Neuronal stem cell (in vitro differentiated cells): Measurements from ENCODE around the gene PSMC5.

Experiments used
- DNase-seq: peaks from one replicate; pipeline ENCODE4 v3.0.0-alpha.2; 2013; ENCODE audit warnings: low spot score
- H2AFZ ChIP-seq: one replicate; pipeline ENCODE4 v1.6.1; 2013; ENCODE audit warnings: mild to moderate bottlenecking, low read length, inconsistent platforms
- H2AK5ac ChIP-seq: 2 replicates; pipeline ENCODE4 v1.6.1; 2013; ENCODE audit warnings: low read depth, mild to moderate bottlenecking, inconsistent platforms, low read length, moderate library complexity, mixed read lengths
- H2BK120ac ChIP-seq: 2 replicates; pipeline ENCODE4 v1.6.1; 2013; ENCODE audit warnings: low read depth, mild to moderate bottlenecking, inconsistent platforms, low read length, moderate library complexity, mixed read lengths
- H2BK12ac ChIP-seq: one replicate; pipeline ENCODE4 v1.6.1; 2013; ENCODE audit warnings: low read length, inconsistent platforms
- H2BK15ac ChIP-seq: 2 replicates; pipeline ENCODE4 v1.6.1; 2013; ENCODE audit warnings: mild to moderate bottlenecking, low read length, inconsistent platforms, mixed read lengths
- H2BK5ac ChIP-seq: one replicate; pipeline ENCODE4 v1.6.1; 2013; ENCODE audit warnings: inconsistent platforms, mild to moderate bottlenecking, low read length, moderate library complexity
- H3K14ac ChIP-seq: one replicate; pipeline ENCODE4 v1.6.1; 2013; ENCODE audit warnings: low read length, inconsistent platforms
- H3K18ac ChIP-seq: 2 replicates; pipeline ENCODE4 v1.6.1; 2013; ENCODE audit warnings: low read length, inconsistent platforms
- H3K23ac ChIP-seq: 2 replicates; pipeline ENCODE4 v1.6.1; 2013; ENCODE audit warnings: low read depth, mild to moderate bottlenecking, mixed read lengths, low read length, inconsistent platforms; ENCODE audit not compliant: poor library complexity
- H3K27ac ChIP-seq: replicated peaks from 3 replicates; pipeline ENCODE4 v1.5.1; 2013; ENCODE audit warnings: low read length, inconsistent platforms
- H3K27me3 ChIP-seq, 3 experiments: 2 replicates each; pipeline ENCODE4 v1.6.1; 2013; ENCODE audit warnings: low read length in 3 of 3, mild to moderate bottlenecking in 2 of 3, inconsistent platforms in 1 of 3, low read depth in 1 of 3, mixed read lengths in 1 of 3, moderate library complexity in 1 of 3; ENCODE audit not compliant: control insufficient read depth in 3 of 3, insufficient read depth in 3 of 3
- H3K36me3 ChIP-seq, 2 donors: replicated peaks in 1 of 2; 2 replicates each; pipeline ENCODE4 v1.6.1; 2013; ENCODE audit warnings: low read length in 2 of 2; ENCODE audit not compliant: control insufficient read depth in 2 of 2, insufficient read depth in 2 of 2
- H3K4ac ChIP-seq: 2 replicates; pipeline ENCODE4 v1.6.1; 2013; ENCODE audit warnings: inconsistent platforms, mild to moderate bottlenecking, low read length, moderate library complexity
- H3K4me1 ChIP-seq, 2 donors: 1 replicate in 1 of 2; 2 replicates in 1 of 2; pipeline ENCODE4 v1.6.1; 2013; ENCODE audit warnings: low read length in 2 of 2, low read depth in 1 of 2; ENCODE audit not compliant: control insufficient read depth in 2 of 2, insufficient read depth in 1 of 2
- H3K4me2 ChIP-seq: one replicate; pipeline ENCODE4 v1.6.1; 2013; ENCODE audit warnings: mild to moderate bottlenecking, low read length, inconsistent platforms; ENCODE audit not compliant: insufficient read depth, poor library complexity, severe bottlenecking
- H3K4me3 ChIP-seq, 2 donors: 2 replicates each; pipeline ENCODE4 v1.5.1; 2013; ENCODE audit warnings: low read length in 2 of 2, mild to moderate bottlenecking in 2 of 2, inconsistent platforms in 1 of 2, moderate library complexity in 1 of 2
- H3K79me1 ChIP-seq: one replicate; pipeline ENCODE4 v1.6.1; 2013; ENCODE audit warnings: low read depth, mild to moderate bottlenecking, inconsistent platforms, low read length, moderate library complexity
- H3K9ac ChIP-seq: one replicate; pipeline ENCODE4 v1.6.1; 2013; ENCODE audit warnings: mild to moderate bottlenecking, low read depth, low read length, inconsistent platforms; ENCODE audit not compliant: poor library complexity
- H3K9me3 ChIP-seq, 2 donors: replicated peaks in 1 of 2; 2 replicates each; pipeline versions ENCODE3 to v1.6.1; 2013; ENCODE audit warnings: low read length in 2 of 2, mild to moderate bottlenecking in 2 of 2, inconsistent platforms in 1 of 2, low read depth in 1 of 2, mixed read lengths in 1 of 2, moderate library complexity in 1 of 2; ENCODE audit not compliant: control insufficient read depth in 2 of 2, insufficient read depth in 1 of 2
- H4K8ac ChIP-seq: one replicate; pipeline ENCODE4 v1.6.1; 2013; ENCODE audit warnings: low read depth, mild to moderate bottlenecking, inconsistent platforms, low read length, moderate library complexity
- H4K91ac ChIP-seq: one replicate; pipeline ENCODE4 v1.6.1; 2013; ENCODE audit warnings: low read length, low read depth, mild to moderate bottlenecking, inconsistent platforms; ENCODE audit not compliant: poor library complexity
- WGBS, 2 donors: extraction: QIAGEN DNeasy Blood & Tissue Kit; methylation state at CpG; one replicate each; pipeline ENCODE4 v1.1.7; 2013; ENCODE audit warnings: missing lambda C conversion rate in 2 of 2, mixed read lengths in 1 of 2; ENCODE audit not compliant: insufficient read length in 2 of 2, insufficient replicate concordance in 1 of 2; ENCODE audit errors: extremely low coverage in 2 of 2; 5-methylcytosine and 5-hydroxymethylcytosine counted together

PSMC5 gene

DNA sequence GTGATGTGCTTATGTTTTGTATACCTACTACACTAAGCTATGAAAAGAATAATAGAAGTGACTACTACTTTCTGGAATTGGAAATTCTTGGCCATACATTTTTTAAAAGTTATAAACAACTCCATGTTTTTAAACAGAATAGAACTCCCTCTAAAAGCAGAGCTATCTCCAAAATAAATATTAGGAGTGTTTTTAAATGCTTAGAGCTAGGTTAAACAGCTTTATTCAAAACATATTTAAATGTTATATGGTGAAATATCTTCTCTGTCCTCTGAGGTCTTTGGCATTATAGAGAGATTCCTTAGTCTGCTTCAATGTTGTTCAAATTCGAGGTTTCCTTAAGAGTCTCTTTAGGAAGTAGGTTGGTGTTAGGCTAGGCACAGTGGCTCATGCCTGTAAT is 22.9 kb upstream of the PSMC5 start:
- Histone ChIP-seq H3K4me2 (no peak overlapping the region), H4K8ac (no peak overlapping the region), H3K4ac (no peak overlapping the region), H3K9me3 (no peaks in the 10 kb centered on the region), H3K9ac (no peak overlapping the region), H2BK12ac (no peak overlapping the region), H3K14ac (no peak overlapping the region), H3K79me1 (no peaks in the 10 kb centered on the region), H4K91ac (no peak overlapping the region), H3K4me1 (no peaks in the 10 kb centered on the region), H3K27me3 (no peaks in the 10 kb centered on the region), H3K23ac (no peak overlapping the region), H2BK120ac (no peak overlapping the region), H3K4me3 (no peak overlapping the region), H2BK5ac (no peak overlapping the region), H3K36me3 (peaks cover 32 to 100% of the 10 kb centered on the region in 2 donors), H2AFZ (no peak overlapping the region), H3K27ac (no peak overlapping the region), H2AK5ac (no peak overlapping the region), H3K18ac (no peak overlapping the region), H2BK15ac (no peak overlapping the region)
- no peak for DNase-seq
- no CpG with 5 or more reads among the region's 1 CpG for WGBS, 2 donors

DNA sequence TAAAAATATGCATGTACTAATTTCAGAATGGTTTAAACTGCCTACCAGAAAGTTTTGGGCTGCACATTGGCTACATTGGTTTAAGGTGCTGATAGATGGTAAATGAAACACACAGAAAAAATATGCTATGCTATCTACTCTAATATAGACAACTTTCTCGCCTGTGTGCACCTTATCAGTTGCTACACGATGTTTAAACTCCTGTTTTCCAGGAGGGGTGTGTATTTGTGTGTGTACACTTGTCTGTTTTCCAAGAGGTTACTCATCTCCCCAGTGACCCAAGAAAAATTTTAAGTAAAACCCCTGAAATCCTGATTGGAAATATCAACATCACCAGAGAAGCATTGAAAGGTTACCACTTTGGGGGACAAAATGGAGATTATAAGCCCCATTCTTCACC is 21.6 kb upstream of the PSMC5 start:
- WGBS, 2 donors: no CpG with 5 or more reads among the region's 2 CpGs
- Histone ChIP-seq H2AFZ (no peak overlapping the region), H2AK5ac (no peak overlapping the region)

DNA sequence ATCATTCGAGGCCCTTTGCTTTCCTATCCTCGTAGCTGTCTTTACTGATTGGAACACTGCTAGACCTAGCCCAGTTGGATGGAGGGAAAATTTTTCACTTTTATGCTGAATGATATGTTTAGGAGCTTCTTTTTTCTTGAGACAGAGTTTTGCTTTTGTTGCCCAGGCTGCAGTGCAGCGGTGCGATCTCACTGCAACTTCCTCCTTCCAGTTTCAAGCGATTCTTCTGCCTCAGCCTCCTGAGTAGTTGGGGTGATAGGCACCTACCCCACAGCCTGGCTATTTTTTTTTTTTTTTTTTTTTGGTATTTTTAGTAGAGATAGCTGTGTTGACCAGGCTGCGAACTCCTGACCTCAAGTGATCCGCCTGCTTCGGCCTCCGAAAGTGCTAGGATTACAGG is 17.3 kb upstream of the PSMC5 start:
- Histone ChIP-seq H2BK5ac (no peak overlapping the region), H3K14ac (no peak overlapping the region), H2AK5ac (no peak overlapping the region), H2BK120ac (no peak overlapping the region), H3K4ac (no peak overlapping the region), H3K4me2 (no peak overlapping the region), H3K79me1 (no peaks in the 10 kb centered on the region), H4K91ac (no peak overlapping the region), H3K36me3 (peaks cover 49 to 100% of the 10 kb centered on the region in 2 donors), H4K8ac (no peak overlapping the region), H3K27me3 (no peaks in the 10 kb centered on the region), H3K23ac (no peak overlapping the region), H3K9me3 (no peaks in the 10 kb centered on the region), H3K4me3 (no peak overlapping the region), H3K27ac (no peak overlapping the region), H2BK12ac (no peak overlapping the region), H3K4me1 (no peaks in the 10 kb centered on the region), H2AFZ (no peak overlapping the region), H3K9ac (no peak overlapping the region), H3K18ac (no peak overlapping the region), H2BK15ac (no peak overlapping the region)
- WGBS, 2 donors: no CpG with 5 or more reads among the region's 9 CpGs
- no peak for DNase-seq

More for the DNA sequence above, 21.6 kb upstream of the PSMC5 start:
- Histone ChIP-seq H3K9me3 (no peaks in the 10 kb centered on the region), H3K23ac (no peak overlapping the region), H3K18ac (no peak overlapping the region), H4K8ac (no peak overlapping the region), H3K27ac (no peak overlapping the region), H2BK15ac (no peak overlapping the region), H3K4me1 (no peaks in the 10 kb centered on the region), H3K79me1 (no peaks in the 10 kb centered on the region), H2BK12ac (no peak overlapping the region), H2BK120ac (no peak overlapping the region), H3K36me3 (peaks cover 29 to 100% of the 10 kb centered on the region in 2 donors), H4K91ac (no peak overlapping the region), H3K4me3 (no peak overlapping the region), H3K9ac (no peak overlapping the region), H3K14ac (no peak overlapping the region), H3K4ac (no peak overlapping the region), H2BK5ac (no peak overlapping the region), H3K4me2 (no peak overlapping the region), H3K27me3 (no peaks in the 10 kb centered on the region)
- no peak for DNase-seq

DNA sequence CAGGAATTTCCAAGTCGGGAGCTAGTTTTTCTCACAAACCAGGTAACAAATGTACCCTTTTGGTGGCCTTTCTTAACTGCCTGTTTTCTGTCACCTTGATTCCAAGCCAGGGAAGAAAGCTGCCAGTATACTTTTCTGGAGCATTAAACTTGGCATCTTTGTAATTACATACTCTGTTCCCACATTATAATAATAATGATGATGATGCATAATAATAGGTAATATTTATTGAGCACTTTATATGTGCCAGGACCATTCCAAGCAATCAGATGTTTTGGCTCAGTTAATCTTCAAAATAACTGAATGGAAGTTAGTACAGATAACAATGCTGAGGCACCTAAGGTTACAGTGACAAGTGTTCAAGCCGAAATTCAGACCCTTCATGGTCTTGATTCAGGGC is 11.1 kb upstream of the PSMC5 start:
- H2BK12ac ChIP-seq: no peak overlapping the region
- H4K8ac ChIP-seq: no peak overlapping the region
- H3K4me3 ChIP-seq: no peak overlapping the region
- DNase-seq: no peak
- peaks cover 69 to 100% of the 10 kb centered on the region in 2 donors for H3K36me3 ChIP-seq
- no peak overlapping the region for H3K4me2 ChIP-seq
- H3K27me3 ChIP-seq: no peaks in the 10 kb centered on the region
- WGBS, 2 donors: no CpG with 5 or more reads among the region's 2 CpGs
- H2BK120ac ChIP-seq: no peak overlapping the region
- H3K14ac ChIP-seq: no peak overlapping the region
- H3K18ac ChIP-seq: no peak overlapping the region
- peaks cover 3% of the 10 kb centered on the region for H3K79me1 ChIP-seq
- no peaks in the 10 kb centered on the region for H3K4me1 ChIP-seq
- H2BK15ac ChIP-seq: no peak overlapping the region
- no peak overlapping the region for H3K4ac ChIP-seq
- H3K27ac ChIP-seq: no peak overlapping the region
- H2AK5ac ChIP-seq: no peak overlapping the region
- no peak overlapping the region for H4K91ac ChIP-seq
- no peak overlapping the region for H2AFZ ChIP-seq
- no peaks in the 10 kb centered on the region for H3K9me3 ChIP-seq
- no peak overlapping the region for H2BK5ac ChIP-seq
- no peak overlapping the region for H3K23ac ChIP-seq
- no peak overlapping the region for H3K9ac ChIP-seq
